ENCODE results near the gene OR2Z1.
"Not testable (repeated sequence)": the region's sequence is repeated elsewhere in the genome, so short reads cannot be mapped to it uniquely, and the experiment has no call there.

Gene OR2Z1

DNA sequence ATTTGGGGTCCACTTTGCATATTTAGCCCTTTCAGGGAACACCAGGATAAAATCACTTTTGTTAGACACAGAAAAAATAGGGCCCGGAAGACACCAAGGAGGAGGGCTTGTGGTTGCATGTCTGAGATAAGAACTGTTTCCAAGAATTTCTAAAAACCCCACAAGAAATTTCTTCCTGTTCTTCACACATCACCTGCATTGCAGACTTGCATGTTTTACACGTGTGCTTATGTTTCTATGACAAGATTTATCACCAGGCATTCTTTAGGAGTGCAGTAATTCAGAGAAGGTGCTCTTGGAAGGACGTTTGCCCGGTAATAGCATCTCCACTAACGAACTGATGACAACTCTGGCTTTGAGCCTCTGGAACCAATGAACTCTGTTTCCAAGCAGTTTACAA, 15.7 kb upstream of the OR2Z1 start:
- no peak overlapping the region for H3K27ac ChIP-seq
- TF ChIP-seq, protein P1, sequence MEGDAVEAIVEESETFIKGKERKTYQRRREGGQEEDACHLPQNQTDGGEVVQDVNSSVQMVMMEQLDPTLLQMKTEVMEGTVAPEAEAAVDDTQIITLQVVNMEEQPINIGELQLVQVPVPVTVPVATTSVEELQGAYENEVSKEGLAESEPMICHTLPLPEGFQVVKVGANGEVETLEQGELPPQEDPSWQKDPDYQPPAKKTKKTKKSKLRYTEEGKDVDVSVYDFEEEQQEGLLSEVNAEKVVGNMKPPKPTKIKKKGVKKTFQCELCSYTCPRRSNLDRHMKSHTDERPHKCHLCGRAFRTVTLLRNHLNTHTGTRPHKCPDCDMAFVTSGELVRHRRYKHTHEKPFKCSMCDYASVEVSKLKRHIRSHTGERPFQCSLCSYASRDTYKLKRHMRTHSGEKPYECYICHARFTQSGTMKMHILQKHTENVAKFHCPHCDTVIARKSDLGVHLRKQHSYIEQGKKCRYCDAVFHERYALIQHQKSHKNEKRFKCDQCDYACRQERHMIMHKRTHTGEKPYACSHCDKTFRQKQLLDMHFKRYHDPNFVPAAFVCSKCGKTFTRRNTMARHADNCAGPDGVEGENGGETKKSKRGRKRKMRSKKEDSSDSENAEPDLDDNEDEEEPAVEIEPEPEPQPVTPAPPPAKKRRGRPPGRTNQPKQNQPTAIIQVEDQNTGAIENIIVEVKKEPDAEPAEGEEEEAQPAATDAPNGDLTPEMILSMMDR (conservative IDR thresholded peaks at IDR 0.05) = no peak
- TF ChIP-seq ZFX (IDR thresholded peaks at IDR 0.05) = no peak

DNA sequence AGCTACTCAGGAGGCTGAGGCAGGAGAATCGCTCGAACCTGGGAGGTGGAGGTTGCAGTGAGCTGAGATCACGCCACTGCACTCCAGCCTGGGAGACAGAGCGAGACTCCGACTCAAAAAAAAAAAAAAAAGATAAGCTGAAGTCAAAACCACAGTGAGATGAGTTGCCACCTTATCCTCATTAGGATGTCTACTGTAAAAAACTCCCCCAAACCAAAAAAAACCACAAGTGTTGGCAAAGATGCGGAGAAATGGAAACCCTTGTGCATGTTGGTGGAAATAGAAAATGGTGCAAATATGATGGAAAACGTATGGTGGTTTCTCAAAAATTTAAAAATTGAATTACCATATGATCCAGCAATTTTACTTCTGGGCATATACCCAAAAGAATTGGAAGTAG, 11.1 kb upstream of the OR2Z1 start:
- not testable (repeated sequence) for H3K27ac ChIP-seq

DNA sequence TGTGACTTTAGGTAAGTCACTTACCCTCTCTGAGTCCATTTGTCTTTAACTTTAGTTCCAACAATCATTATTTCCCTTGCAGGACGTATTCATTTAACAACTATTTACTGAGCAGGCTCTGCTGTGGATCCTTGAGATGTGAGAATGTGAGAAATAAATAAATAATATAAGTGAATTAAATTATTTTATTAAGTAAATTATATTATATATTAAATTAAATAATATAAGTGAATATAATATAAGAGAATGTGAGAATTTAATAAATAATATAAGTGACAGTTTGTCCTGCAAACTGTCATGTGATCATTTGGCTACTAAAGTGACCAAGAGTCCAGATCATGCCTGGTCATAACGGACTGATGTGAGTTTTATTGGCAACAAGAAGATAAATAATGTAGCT, 598 bp downstream of the OR2Z1 start:
- no peak for TF ChIP-seq ZFX (IDR thresholded peaks at IDR 0.05)
- TF ChIP-seq, protein P1 (conservative IDR thresholded peaks at IDR 0.05) = no peak
- H3K27ac ChIP-seq = no peak overlapping the region

DNA sequence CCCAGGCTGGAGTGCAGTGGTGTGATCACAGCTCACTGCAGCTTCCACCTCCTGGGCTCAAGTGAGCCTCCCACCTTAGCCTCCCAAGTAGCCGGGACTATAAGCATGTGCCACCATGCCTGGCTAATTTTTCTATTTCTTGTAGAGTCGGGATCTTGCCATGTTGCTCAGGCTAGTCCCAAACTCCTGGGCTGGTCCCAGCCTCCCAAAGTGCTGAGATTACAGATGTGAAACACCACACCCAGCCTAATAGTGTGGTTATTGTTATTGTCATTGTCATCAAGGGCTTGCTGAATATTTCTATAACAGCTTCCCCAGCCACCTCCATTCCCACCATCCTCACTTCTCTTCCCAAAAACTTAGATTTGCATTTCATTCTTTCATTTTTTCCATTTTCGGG, 2.8 kb downstream of the OR2Z1 start:
- H3K27ac ChIP-seq = no peak overlapping the region

DNA sequence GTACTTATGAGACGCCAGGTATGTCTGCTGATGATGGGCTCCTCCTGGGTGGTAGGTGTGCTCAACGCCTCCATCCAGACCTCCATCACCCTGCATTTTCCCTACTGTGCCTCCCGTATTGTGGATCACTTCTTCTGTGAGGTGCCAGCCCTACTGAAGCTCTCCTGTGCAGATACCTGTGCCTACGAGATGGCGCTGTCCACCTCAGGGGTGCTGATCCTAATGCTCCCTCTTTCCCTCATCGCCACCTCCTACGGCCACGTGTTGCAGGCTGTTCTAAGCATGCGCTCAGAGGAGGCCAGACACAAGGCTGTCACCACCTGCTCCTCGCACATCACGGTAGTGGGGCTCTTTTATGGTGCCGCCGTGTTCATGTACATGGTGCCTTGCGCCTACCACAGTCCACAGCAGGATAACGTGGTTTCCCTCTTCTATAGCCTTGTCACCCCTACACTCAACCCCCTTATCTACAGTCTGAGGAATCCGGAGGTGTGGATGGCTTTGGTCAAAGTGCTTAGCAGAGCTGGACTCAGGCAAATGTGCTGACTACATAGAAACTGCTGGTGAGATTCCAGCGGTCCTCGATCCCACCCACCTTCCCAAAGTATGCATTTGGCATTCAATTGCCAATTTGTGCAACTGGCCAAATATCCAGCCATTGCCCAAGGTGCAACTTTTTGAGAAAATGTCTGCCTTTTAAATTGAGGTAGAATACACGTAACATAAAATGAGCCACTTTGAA, 10.2 kb downstream of the OR2Z1 start:
- no peak overlapping the region for H3K27ac ChIP-seq
- TF ChIP-seq, protein P1 (conservative IDR thresholded peaks at IDR 0.05) = no peak
- TF ChIP-seq ZFX (IDR thresholded peaks at IDR 0.05) = no peak

More for the DNA sequence above, 2.8 kb downstream of the OR2Z1 start:
- TF ChIP-seq, protein P1 (conservative IDR thresholded peaks at IDR 0.05) = no peak
- TF ChIP-seq ZFX (IDR thresholded peaks at IDR 0.05) = no peak

DNA sequence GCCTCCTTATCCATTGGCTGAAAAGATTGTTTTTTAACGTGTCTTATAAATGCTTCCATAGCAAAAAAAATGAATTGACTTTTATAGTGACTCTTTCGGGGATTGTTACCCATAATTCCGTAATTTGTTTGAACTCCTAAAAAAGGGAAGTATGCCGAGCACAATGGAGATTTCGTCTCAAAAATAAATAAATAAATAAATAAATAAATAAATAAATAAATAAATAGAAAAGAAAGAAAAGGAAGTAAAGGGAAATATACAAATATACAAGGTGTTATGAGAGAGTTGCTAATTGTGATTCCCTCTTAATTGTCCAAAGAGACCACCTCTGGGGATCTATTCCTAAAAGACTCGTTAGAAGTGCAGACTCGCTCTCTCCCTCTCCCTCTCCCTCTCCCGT, 16.9 kb downstream of the OR2Z1 start:
- no peak overlapping the region for H3K27ac ChIP-seq
- TF ChIP-seq ZFX (IDR thresholded peaks at IDR 0.05) = no peak
- TF ChIP-seq, protein P1 (conservative IDR thresholded peaks at IDR 0.05) = no peak

DNA sequence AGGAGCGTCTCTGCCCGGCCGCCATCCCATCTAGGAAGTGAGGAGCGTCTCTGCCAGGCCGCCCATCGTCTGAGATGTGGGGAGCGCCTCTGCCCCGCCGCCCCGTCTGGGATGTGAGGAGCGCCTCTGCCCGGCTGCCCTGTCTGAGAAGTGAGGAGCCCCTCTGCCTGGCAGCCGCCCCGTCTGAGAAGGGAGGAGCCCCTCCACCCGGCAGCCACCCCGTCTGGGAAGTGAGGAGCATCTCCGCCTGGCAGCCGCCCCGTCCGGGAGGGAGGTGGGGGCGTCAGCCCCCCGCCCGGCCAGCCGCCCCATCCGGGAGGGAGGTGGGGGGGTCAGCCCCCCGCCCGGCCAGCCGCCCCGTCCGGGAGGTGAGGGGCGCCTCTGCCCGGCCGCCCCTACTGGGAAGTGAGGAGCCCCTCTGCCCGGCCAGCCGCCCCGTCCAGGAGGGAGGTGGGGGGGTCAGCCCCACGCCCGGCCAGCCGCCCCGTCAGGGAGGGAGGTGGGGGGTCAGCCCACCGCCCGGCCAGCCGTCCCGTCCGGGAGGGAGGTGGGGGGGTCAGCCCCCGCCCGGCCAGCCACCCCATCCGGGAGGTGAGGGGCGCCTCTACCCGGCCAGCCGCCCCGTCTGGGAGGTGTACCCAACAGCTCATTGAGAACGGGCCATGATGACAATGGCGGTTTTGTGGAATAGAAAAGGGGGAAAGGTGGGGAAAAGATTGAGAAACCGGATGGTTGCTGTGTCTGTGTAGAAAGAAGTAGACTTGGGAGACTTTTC, 18.0 kb downstream of the OR2Z1 start:
- not testable (repeated sequence) for H3K27ac ChIP-seq

DNA sequence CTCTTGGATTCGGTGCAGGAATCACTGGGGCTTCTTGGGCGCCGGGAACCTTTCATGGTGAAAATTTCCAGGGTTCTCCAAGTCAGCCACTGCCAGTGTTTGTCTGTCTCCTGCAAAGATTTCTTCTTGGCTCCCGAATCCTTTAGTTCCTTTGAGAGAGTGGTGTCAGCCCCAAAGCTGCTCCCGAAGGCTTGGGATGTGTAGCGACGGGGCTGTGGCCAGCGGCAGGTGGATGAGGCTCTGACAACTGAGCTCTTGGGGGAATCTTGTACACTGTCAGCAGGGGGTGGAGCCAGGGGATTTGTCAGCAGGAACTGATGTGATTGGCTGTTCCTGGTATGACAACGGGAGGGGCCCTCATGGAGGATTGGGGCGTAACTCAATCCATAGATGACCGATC, 45.8 kb downstream of the OR2Z1 start:
- not testable (repeated sequence) for H3K27ac ChIP-seq

DNA sequence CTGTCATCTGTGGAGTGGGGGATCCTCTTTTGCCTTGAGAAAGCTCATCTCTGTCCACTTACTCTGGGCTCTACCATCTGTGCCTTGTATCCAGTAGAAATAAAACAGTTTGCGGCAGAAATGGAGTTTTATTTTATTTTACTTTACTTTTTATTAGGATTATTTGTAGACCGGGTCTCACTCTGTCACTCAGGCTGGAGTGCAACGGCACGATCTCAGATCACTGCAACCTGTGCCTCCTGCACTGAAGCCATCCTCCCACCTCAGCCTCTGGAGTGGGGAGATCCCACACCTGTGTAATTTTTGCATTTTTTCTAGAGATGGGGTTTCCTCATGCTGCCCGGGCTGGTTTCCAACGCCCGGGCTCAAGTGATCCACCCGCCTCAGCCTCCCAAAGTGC, 47.8 kb downstream of the OR2Z1 start:
- H3K27ac ChIP-seq = not testable (repeated sequence)

DNA sequence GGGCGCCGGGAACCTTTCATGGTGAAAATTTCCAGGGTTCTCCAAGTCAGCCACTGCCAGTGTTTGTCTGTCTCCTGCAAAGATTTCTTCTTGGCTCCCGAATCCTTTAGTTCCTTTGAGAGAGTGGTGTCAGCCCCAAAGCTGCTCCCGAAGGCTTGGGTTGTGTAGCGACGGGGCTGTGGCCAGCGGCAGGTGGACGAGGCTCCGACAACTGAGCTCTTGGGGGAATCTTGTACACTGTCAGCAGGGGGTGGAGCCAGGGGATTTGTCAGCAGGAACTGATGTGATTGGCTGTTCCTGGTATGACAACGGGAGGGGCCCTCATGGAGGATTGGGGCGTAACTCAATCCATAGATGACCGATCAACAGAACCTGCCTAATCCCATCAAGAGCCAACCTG, 52.2 kb downstream of the OR2Z1 start:
- H3K27ac ChIP-seq = not testable (repeated sequence)

Data from C4-2B (cell line).